GM13976 (cell line): ENCODE data around the gene C4orf50.

ENCODE experiments used
- DNase-seq: peaks from one replicate; pipeline ENCODE4 v3.0.0; 2012; ENCODE audit warnings: low spot score
- in situ Hi-C: fragments of 300-500 bp; cut with MboI; formaldehyde crosslinking; loops from one replicate; pipeline ENCODE4 v1.12.0; 2022; ENCODE audit warnings: low sequenced_read_pairs, mixed read lengths, inconsistent platforms; ENCODE audit not compliant: unreplicated experiment
- TF ChIP-seq, protein P1 (sequence below): IDR thresholded peaks from 2 replicates; pipeline ENCODE4 v1.5.1; 2012; ENCODE audit warnings: borderline replicate concordance, mild to moderate bottlenecking; ENCODE audit not compliant: insufficient read depth; ENCODE audit errors: extremely low read depth, missing control alignments, control extremely low read depth

The C4orf50 gene

DNA sequence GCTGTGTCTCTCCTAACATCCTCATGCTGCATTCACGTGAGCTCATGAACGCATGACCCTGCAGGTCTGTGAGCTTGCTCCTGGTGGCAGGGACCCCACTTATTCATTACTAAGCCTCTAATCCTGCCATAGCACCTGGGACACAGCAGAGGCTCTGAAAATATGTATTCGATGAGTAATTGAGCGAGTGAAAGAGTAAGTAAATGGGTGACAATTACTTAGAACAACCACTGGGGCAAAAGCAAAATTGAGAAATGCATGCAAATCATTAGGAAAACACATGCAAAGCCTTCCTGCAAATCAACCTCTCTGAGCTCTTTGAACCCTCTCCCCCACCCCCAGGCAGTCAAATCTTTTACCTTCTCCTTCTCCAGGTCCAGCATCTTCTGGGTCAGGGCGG, 23.6 kb upstream of the C4orf50 start:
- in situ Hi-C loops = no loop called here
- TF ChIP-seq, protein P1, sequence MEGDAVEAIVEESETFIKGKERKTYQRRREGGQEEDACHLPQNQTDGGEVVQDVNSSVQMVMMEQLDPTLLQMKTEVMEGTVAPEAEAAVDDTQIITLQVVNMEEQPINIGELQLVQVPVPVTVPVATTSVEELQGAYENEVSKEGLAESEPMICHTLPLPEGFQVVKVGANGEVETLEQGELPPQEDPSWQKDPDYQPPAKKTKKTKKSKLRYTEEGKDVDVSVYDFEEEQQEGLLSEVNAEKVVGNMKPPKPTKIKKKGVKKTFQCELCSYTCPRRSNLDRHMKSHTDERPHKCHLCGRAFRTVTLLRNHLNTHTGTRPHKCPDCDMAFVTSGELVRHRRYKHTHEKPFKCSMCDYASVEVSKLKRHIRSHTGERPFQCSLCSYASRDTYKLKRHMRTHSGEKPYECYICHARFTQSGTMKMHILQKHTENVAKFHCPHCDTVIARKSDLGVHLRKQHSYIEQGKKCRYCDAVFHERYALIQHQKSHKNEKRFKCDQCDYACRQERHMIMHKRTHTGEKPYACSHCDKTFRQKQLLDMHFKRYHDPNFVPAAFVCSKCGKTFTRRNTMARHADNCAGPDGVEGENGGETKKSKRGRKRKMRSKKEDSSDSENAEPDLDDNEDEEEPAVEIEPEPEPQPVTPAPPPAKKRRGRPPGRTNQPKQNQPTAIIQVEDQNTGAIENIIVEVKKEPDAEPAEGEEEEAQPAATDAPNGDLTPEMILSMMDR = no peak
- DNase-seq = no peak

DNA sequence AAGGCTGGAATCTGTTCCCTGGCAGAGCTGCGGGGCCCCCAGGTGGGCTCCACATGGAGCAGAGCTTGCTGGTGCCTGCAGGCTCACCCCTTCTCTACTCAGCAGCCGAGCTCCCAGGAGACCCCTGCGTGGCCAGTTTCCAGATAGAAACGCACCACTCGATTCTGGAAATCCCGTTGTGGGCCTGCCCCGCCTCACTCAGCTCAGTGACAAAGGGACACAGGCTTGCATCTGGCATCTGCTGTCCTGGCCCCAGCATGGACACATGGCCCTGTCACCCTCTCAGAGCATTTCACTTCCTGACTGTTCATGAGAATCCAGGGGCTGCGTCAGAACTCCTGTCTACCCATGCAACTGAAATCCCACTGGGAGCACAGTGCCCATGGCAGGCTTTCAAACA, 20.5 kb upstream of the C4orf50 start:
- no peak for DNase-seq
- in situ Hi-C loops = no loop called here
- TF ChIP-seq, protein P1 = no peak

DNA sequence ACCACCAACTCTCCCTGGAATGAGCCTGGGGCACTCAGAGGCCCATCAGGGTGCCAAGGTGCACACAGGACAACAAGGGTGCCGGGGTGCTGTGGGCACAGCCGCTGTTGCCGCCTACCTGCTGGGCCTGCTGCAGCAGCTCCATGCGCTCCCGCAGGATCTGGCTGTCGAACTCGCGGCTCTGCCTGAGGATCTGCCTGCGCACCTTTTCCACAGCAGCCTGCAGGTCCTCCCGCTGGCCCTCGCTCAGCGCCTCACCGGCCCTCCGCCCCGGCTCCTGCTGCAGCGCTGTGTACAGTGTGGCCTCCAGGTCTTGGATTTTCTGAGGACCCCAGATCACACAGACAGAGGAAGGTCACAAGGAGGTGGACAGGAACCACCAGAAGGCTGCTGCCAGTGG, 17.6 kb upstream of the C4orf50 start:
- in situ Hi-C loops = no loop called here
- TF ChIP-seq, protein P1 = no peak

DNA sequence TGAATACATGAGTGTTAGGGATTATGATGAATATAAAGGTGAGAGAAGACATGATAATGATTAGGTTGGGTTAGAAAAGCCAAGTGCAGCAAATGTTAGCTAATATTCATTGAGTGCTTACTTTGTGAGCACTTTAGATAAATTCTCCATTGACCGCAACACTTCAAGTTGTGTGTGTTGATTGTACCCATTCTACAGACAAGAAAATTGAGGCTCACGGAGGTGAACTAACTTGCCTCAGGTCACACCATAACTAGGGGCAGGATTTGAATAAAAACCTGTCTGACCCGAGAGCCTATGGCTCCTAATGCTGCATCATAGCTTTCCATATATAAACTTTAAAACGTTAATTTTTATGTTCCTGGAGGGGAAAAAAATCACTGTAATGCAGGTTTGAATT, 15.2 kb upstream of the C4orf50 start:
- in situ Hi-C loops = no loop called here
- TF ChIP-seq, protein P1 = no peak
- DNase-seq = no peak

More for the DNA sequence above, 17.6 kb upstream of the C4orf50 start:
- DNase-seq = no peak

DNA sequence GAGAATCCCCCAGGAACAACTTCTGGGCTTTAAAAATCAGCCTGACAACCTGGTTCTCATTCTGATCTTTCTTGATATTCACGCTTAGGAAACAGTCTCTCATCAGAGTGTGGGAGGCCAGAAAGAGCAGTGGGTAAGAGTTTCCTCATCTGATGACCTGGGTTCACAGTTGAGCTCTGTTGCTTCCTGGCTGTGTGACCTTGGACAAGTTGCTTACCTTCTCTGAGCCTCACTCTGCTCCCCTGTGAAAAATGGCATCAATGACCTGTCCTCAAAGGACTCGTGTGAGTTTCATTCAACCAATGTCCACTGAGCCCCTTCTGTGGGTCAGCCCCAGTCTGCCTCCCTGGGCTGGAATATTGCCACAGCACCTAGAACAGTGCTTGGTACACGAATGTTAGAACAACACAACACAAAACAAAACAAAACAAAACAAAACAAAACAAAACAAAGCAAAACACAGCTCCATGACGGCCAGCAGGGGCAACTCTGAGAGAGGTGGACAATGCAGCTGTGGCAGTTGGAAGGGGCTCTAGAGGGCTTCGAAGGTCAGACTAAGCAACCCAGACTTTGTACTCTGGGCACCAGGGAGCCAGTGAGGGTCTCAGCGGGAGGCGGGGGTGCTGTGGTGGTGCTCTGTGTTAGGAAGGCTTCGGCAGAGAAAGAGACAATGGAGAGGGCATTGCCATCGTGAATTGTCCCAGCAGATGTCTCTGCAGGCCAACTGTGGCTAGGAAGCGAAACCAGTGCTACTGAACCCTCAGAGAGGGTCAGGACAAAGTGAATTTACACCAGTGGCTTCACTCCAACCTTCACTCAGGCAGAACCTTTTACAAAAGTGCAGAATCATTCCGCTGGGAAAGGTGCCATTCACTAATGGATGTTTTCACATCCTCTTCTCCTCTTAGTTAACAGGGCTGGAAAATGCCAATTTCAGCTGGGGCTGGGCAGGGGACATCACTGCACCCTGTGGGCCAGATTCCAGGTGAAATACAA, 14.3 kb upstream of the C4orf50 start:
- TF ChIP-seq, protein P1 = no peak
- DNase-seq = no peak
- in situ Hi-C loops = no loop called here

DNA sequence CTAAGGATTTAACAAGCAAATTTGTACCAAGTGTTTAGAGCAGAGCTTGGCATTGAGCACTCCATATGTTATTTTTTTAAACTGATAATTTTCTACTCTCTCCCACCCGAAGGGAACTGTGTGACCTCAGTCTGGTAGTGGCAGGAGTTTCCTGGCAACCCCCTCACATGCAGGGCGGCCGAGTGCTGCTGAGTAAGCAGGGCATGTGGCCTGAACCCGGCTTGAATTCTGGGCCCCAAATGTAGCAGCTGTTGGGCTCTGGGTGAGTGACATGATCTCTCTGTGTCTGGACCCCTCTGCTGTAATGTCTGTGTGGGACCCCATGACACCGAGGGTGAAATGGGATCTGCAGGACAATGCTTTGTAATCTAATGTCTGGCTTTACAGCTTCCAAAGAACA, 13.6 kb upstream of the C4orf50 start:
- TF ChIP-seq, protein P1 = no peak
- DNase-seq = no peak
- in situ Hi-C loops = no loop called here

DNA sequence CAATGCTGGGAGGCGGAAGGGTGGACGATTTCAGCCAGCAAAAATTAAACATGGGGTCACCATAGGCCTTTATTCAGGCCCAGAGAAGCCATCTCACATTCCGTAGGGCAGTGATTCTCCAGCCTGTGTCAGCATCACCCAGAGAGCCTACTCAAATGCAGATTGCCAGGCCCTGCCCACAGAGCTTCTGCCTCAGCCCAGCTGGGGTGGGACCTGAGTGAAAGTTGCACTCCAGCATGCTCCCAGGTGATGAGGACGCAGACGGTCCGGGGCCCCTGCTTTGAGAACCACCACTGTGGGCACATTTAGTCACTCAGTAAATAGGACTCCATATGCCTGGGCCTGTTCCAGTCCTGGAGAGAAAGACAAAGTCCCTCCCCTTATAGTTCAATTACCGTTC, 12.4 kb upstream of the C4orf50 start:
- TF ChIP-seq, protein P1 = no peak
- in situ Hi-C loops = no loop called here

More for the DNA sequence above, 12.4 kb upstream of the C4orf50 start:
- DNase-seq = no peak
